Right kidney (tissue), 1 donor: ENCODE results near the gene KCNG3.

Experiments used
- DNase-seq: peaks from one replicate; pipeline ENCODE4 v3.0.0-alpha.2; 2016

KCNG3 gene

GRCh38 chr2:42486145-42486906, 7.5 kb downstream of the KCNG3 start:
- no peak for DNase-seq

- DNase-seq, result no peak
These were observed 13.4 kb downstream of the KCNG3 start for GRCh38 chr2:42480402-42480801.

GRCh38 chr2:42474765-42475454, 18.9 kb downstream of the KCNG3 start:
- no peak for DNase-seq

- DNase-seq, result no peak
These were observed 23.1 kb downstream of the KCNG3 start for GRCh38 chr2:42470706-42471105.

GRCh38 chr2:42464631-42465030, 29.2 kb downstream of the KCNG3 start:
- DNase-seq, result no peak

- no peak for DNase-seq
These were observed 30.2 kb downstream of the KCNG3 start for GRCh38 chr2:42463570-42463969.

GRCh38 chr2:42459296-42459695, 34.5 kb downstream of the KCNG3 start:
- DNase-seq, result no peak

GRCh38 chr2:42458396-42458795, 35.4 kb downstream of the KCNG3 start:
- DNase-seq, result no peak

GRCh38 chr2:42457011-42457410, 36.8 kb downstream of the KCNG3 start:
- no peak for DNase-seq

GRCh38 chr2:42456126-42456839, 37.5 kb downstream of the KCNG3 start:
- DNase-seq, result no peak

GRCh38 chr2:42452545-42452944, 41.2 kb downstream of the KCNG3 start:
- no peak for DNase-seq

- no peak for DNase-seq
These were observed 43.6 kb downstream of the KCNG3 start for GRCh38 chr2:42450136-42450535.

- no peak for DNase-seq
These were observed 44.4 kb downstream of the KCNG3 start for GRCh38 chr2:42449163-42450087.

GRCh38 chr2:42448163-42448562, 45.6 kb downstream of the KCNG3 start:
- DNase-seq, result no peak

GRCh38 chr2:42446503-42447271, 47.1 kb downstream of the KCNG3 start:
- DNase-seq, result no peak

- no peak for DNase-seq
These were observed 49.9 kb downstream of the KCNG3 start for GRCh38 chr2:42443718-42444399.

- DNase-seq, result no peak
These were observed 51.0 kb downstream of the KCNG3 start for GRCh38 chr2:42442774-42443173.

GRCh38 chr2:42438685-42439084, 55.1 kb downstream of the KCNG3 start:
- DNase-seq, result no peak

GRCh38 chr2:42436370-42436769, 57.4 kb downstream of the KCNG3 start:
- no peak for DNase-seq

- no peak for DNase-seq
These were observed 58.2 kb downstream of the KCNG3 start for GRCh38 chr2:42435628-42436027.

GRCh38 chr2:42430188-42430587, 63.6 kb downstream of the KCNG3 start:
- no peak for DNase-seq
